SK-N-SH treated with all-trans-retinoic acid at 6 μM for 48 hours (cell line): ENCODE data around the gene PPP1R26.

Source experiments
- ATAC-seq: fragments of 200-7000 bp; cut with Tn5 transposase; 3 replicates; pipeline ENCODE4 v1.9.1; 2020; ENCODE audit warnings: mild to moderate bottlenecking, moderate library complexity
- ARNTL ChIP-seq: fragments of 450-650 bp; formaldehyde crosslinking; IDR thresholded peaks from 2 replicates; pipeline ENCODE4 v1.5.0; 2020; ENCODE audit warnings: low read depth, mild to moderate bottlenecking, moderate library complexity, borderline replicate concordance
- BACH2 ChIP-seq: fragments of 250-450 bp; sonication (Bioruptor Pico); IDR thresholded peaks from 2 replicates; pipeline ENCODE4 v1.9.0; 2021; ENCODE audit warnings: mild to moderate bottlenecking, borderline replicate concordance
- CSDC2 ChIP-seq: fragments of 250-450 bp; sonication (Bioruptor Pico); IDR thresholded peaks from 2 replicates; pipeline ENCODE4 v1.5.0; 2020; ENCODE audit warnings: mild to moderate bottlenecking, moderate library complexity
- ISL1 ChIP-seq: fragments of 250-450 bp; sonication (Bioruptor Pico); IDR thresholded peaks from 2 replicates; pipeline ENCODE4 v2.1.2; 2022; ENCODE audit warnings: mild to moderate bottlenecking, moderate library complexity
- PATZ1 ChIP-seq: fragments of 250-450 bp; sonication (Bioruptor Pico); IDR thresholded peaks from 2 replicates; pipeline ENCODE4 v1.8.0; 2020; ENCODE audit warnings: mild to moderate bottlenecking, moderate library complexity, borderline replicate concordance
- POU6F1 ChIP-seq: fragments of 250-450 bp; sonication (Bioruptor Pico); IDR thresholded peaks from 2 replicates; pipeline ENCODE4 v1.8.0; 2021; ENCODE audit warnings: low read depth, mild to moderate bottlenecking, moderate library complexity, borderline replicate concordance
- PPARA ChIP-seq: fragments of 250-450 bp; sonication (Bioruptor Pico); IDR thresholded peaks from 2 replicates; pipeline ENCODE4 v1.5.0; 2020; ENCODE audit warnings: mild to moderate bottlenecking, borderline replicate concordance
- RARB ChIP-seq: fragments of 250-450 bp; sonication (Bioruptor Pico); IDR thresholded peaks from 2 replicates; pipeline ENCODE4 v1.8.0; 2021; ENCODE audit warnings: mild to moderate bottlenecking, moderate library complexity
- SNAI2 ChIP-seq: fragments of 250-450 bp; sonication (Bioruptor Pico); IDR thresholded peaks from 2 replicates; pipeline ENCODE4 v1.5.0; 2020; ENCODE audit warnings: mild to moderate bottlenecking, moderate library complexity
- TCF4 ChIP-seq: fragments of 250-450 bp; sonication (Bioruptor Pico); IDR thresholded peaks from 2 replicates; pipeline ENCODE4 v1.8.0; 2021; ENCODE audit warnings: mild to moderate bottlenecking, moderate library complexity, borderline replicate concordance
- TSHZ2 ChIP-seq: fragments of 250-450 bp; sonication (Bioruptor Pico); IDR thresholded peaks from 2 replicates; pipeline ENCODE4 v1.5.0; 2020; ENCODE audit warnings: mild to moderate bottlenecking, moderate library complexity
- ZC3H10 ChIP-seq: fragments of 250-450 bp; sonication (Bioruptor Pico); IDR thresholded peaks from 2 replicates; pipeline ENCODE4 v1.5.1; 2021; ENCODE audit warnings: mild to moderate bottlenecking, moderate library complexity
- ZFP3 ChIP-seq: fragments of 250-450 bp; sonication (Bioruptor Pico); IDR thresholded peaks from 2 replicates; pipeline ENCODE4 v1.5.0; 2020; ENCODE audit warnings: mild to moderate bottlenecking, moderate library complexity
- ZFP30 ChIP-seq: fragments of 450-650 bp; formaldehyde crosslinking; IDR thresholded peaks from 2 replicates; pipeline ENCODE4 v1.5.0; 2022; ENCODE audit warnings: mild to moderate bottlenecking, moderate library complexity
- ZNF565 ChIP-seq: fragments of 450-650 bp; formaldehyde crosslinking; conservative IDR thresholded peaks from 2 replicates; pipeline ENCODE4 v1.5.0; 2020; ENCODE audit warnings: low read depth, mild to moderate bottlenecking, moderate library complexity
- ZNF8 ChIP-seq: fragments of 450-650 bp; formaldehyde crosslinking; IDR thresholded peaks from 2 replicates; pipeline ENCODE4 v1.5.0; 2020; ENCODE audit warnings: mild to moderate bottlenecking, moderate library complexity

The PPP1R26 gene

GRCh38 chr9:135503371-135504261, 24.0 kb downstream of the PPP1R26 start (continued):
- TF ChIP-seq TSHZ2, result no peak
- no peak for TF ChIP-seq POU6F1 (CRISPR knock-in tag)
- TF ChIP-seq ARNTL (CRISPR knock-in tag), result no peak
- TF ChIP-seq ISL1 (CRISPR knock-in tag), result no peak
- TF ChIP-seq CSDC2, result no peak
- no peak for TF ChIP-seq SNAI2 (CRISPR knock-in tag)
- TF ChIP-seq BACH2 (CRISPR knock-in tag), result no peak
- no peak for TF ChIP-seq RARB
- TF ChIP-seq, all 23 proteins: peak for 0

GRCh38 chr9:135504262-135505243, 25.0 kb downstream of the PPP1R26 start:
- ATAC-seq, result peak; percentile 36
- TF ChIP-seq BACH2 (CRISPR knock-in tag), result no peak
- TF ChIP-seq ARNTL (CRISPR knock-in tag), result no peak
- TF ChIP-seq CSDC2, result no peak
- TF ChIP-seq PATZ1 (CRISPR knock-in tag), result no peak
- TF ChIP-seq ZNF565, result no peak
- no peak for TF ChIP-seq ZC3H10 (CRISPR knock-in tag)
- TF ChIP-seq SNAI2 (CRISPR knock-in tag), result no peak
- no peak for TF ChIP-seq ZFP3 (CRISPR knock-in tag)
- no peak for TF ChIP-seq TCF4
- no peak for TF ChIP-seq RARB
- no peak for TF ChIP-seq ISL1 (CRISPR knock-in tag)
- TF ChIP-seq PPARA, result no peak
- TF ChIP-seq ZFP30, result no peak
- TF ChIP-seq TSHZ2, result no peak
- no peak for TF ChIP-seq POU6F1 (CRISPR knock-in tag)
- TF ChIP-seq ZNF8 (CRISPR knock-in tag), result no peak
